Glutamatergic neuron (in vitro differentiated cells): ENCODE results near the gene SIRT5. TPM values are rescaled to one million over a fixed set of nuclear protein-coding genes. Genes with fewer than 3 reads are reported as not detected.

Experiments used
- DNase-seq: peaks from one replicate; pipeline ENCODE4 v3.0.0; 2022
- H3K27ac Mint-ChIP-seq: one replicate; pipeline ENCODE4 v1.8.0; 2020; ENCODE audit warnings: mild to moderate bottlenecking, mixed read lengths, inconsistent platforms; ENCODE audit not compliant: unreplicated experiment
- H3K27me3 Mint-ChIP-seq: one replicate; pipeline ENCODE4 v1.8.0; 2020; ENCODE audit warnings: mild to moderate bottlenecking, moderate library complexity, mixed read lengths, inconsistent platforms; ENCODE audit not compliant: unreplicated experiment
- H3K36me3 Mint-ChIP-seq: one replicate; pipeline ENCODE4 v1.8.0; 2020; ENCODE audit warnings: mild to moderate bottlenecking, mixed read lengths, inconsistent platforms; ENCODE audit not compliant: unreplicated experiment
- H3K4me1 Mint-ChIP-seq: one replicate; pipeline ENCODE4 v1.8.0; 2020; ENCODE audit warnings: mild to moderate bottlenecking, low read depth, mixed read lengths, inconsistent platforms; ENCODE audit not compliant: unreplicated experiment
- H3K4me3 Mint-ChIP-seq: one replicate; pipeline ENCODE4 v1.8.0; 2020; ENCODE audit warnings: mild to moderate bottlenecking, mixed read lengths, inconsistent platforms; ENCODE audit not compliant: unreplicated experiment
- H3K9me3 Mint-ChIP-seq: one replicate; pipeline ENCODE4 v1.8.0; 2020; ENCODE audit warnings: mild to moderate bottlenecking, moderate library complexity, mixed read lengths, inconsistent platforms; ENCODE audit not compliant: unreplicated experiment
- total RNA-seq: library from RNA; stranded (reverse); fragmentation: NEBNext Ultra II Directional; extraction: Animal tissue kit (Norgen Biotek cat#: 25700); gene quantifications from one replicate; pipeline ENCODE4 v1.2.1, GENCODE V29; 2021; ENCODE audit not compliant: unreplicated experiment
- TF ChIP-seq, protein P1 (sequence below): fragments of 200-600 bp; sonication (generic); IDR thresholded peaks from one replicate; pipeline ENCODE4 v1.5.0; 2021; ENCODE audit not compliant: partially characterized antibody, unreplicated experiment

The SIRT5 gene
- total RNA-seq, 1 donor from 2014 or later = 4.9 TPM

DNA sequence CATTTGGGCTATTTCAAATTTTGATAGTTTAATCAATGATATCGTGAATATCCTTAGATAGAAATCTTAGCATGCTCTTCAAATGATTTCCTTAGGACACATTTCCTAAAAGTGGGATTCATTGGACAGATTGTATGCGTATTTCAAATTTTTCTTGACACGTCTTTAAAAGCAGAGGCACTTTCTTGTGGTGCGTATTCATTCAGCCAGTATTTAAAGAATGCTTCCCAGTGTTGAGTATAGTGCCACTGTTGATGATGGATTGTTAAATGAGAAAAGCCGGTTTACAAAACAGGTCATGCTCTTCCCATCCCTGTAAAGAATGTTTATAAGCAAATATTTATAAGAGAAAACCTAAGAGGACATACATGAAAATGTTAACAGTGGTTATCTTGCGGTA lies 25.6 kb downstream of the SIRT5 start:
- DNase-seq = no peak
- H3K27ac Mint-ChIP-seq = no peak overlapping the region
- H3K4me3 Mint-ChIP-seq = no peak overlapping the region
- H3K9me3 Mint-ChIP-seq = no peaks in the 10 kb centered on the region
- H3K36me3 Mint-ChIP-seq = no peaks in the 10 kb centered on the region
- peaks cover 2% of the 10 kb centered on the region for H3K27me3 Mint-ChIP-seq
- H3K4me1 Mint-ChIP-seq = peaks cover 3% of the 10 kb centered on the region
- TF ChIP-seq, protein P1, sequence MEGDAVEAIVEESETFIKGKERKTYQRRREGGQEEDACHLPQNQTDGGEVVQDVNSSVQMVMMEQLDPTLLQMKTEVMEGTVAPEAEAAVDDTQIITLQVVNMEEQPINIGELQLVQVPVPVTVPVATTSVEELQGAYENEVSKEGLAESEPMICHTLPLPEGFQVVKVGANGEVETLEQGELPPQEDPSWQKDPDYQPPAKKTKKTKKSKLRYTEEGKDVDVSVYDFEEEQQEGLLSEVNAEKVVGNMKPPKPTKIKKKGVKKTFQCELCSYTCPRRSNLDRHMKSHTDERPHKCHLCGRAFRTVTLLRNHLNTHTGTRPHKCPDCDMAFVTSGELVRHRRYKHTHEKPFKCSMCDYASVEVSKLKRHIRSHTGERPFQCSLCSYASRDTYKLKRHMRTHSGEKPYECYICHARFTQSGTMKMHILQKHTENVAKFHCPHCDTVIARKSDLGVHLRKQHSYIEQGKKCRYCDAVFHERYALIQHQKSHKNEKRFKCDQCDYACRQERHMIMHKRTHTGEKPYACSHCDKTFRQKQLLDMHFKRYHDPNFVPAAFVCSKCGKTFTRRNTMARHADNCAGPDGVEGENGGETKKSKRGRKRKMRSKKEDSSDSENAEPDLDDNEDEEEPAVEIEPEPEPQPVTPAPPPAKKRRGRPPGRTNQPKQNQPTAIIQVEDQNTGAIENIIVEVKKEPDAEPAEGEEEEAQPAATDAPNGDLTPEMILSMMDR = no peak

DNA sequence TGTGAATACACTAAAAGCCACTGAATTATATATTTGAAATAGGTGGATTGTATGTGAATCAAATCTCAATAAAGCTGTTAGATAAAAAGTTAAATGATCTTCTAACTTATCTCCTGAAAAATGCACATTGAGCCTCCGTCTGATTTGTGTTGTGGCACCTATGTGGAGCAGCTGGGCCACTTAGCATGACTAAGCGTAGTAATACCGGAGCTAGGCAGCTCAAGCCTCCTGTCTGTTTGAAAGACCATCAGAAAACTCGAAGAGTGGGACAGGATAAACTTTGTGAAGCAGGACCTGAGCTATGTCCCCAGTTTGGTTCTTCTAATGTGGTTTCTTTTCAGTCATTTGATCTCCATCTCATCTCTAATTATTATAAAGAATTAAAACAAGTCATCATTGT lies 29.7 kb downstream of the SIRT5 start:
- DNase-seq = no peak
- no peaks in the 10 kb centered on the region for H3K4me1 Mint-ChIP-seq
- H3K27me3 Mint-ChIP-seq = peaks cover 2% of the 10 kb centered on the region
- no peaks in the 10 kb centered on the region for H3K36me3 Mint-ChIP-seq
- H3K4me3 Mint-ChIP-seq = no peak overlapping the region
- TF ChIP-seq, protein P1 = no peak
- no peak overlapping the region for H3K27ac Mint-ChIP-seq
- H3K9me3 Mint-ChIP-seq = no peaks in the 10 kb centered on the region

DNA sequence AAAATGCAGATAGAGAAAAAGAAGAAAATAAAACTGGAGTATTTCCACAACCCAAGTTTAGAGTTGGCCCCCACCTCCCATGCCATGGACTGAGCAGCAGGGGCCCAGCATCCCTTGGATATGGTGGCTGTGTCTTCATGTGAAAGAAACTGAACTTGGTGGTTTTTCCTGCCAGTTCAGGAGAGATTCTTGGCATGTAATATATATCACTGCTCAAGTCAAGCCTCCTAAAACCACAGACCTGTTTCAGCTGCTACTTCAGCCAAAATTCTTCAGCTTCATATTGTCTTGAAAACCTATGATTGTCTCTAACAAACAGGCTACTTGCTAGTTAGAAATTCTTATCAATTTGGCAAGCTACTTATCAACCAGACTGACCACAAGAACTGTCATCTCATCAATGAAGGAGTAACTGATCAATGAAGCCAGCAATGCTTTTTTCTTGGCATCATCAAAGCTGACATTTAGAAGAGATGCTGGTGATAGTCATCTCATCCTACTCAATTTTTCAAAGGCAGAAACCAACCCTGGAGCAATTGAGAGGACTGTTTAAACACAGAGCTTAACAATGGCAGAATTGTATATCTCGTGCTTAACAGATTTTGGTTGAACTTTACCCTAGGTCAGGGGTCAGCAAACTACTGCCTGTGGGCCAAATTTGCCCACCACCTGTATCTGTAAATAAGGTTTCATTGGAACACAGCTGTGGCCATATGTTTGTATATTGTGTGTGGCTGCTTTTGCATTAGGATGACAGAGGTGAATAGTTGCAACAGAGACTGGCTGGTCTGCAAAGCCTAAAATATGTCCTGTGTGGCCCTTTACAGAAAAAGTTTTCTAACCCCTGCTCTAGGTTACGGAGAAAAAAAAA lies 30.4 kb downstream of the SIRT5 start:
- H3K27ac Mint-ChIP-seq = no peak overlapping the region
- H3K27me3 Mint-ChIP-seq = peaks cover 2% of the 10 kb centered on the region
- no peak for DNase-seq
- no peaks in the 10 kb centered on the region for H3K36me3 Mint-ChIP-seq
- H3K9me3 Mint-ChIP-seq = no peaks in the 10 kb centered on the region
- no peaks in the 10 kb centered on the region for H3K4me1 Mint-ChIP-seq
- TF ChIP-seq, protein P1 = no peak
- H3K4me3 Mint-ChIP-seq = no peak overlapping the region

DNA sequence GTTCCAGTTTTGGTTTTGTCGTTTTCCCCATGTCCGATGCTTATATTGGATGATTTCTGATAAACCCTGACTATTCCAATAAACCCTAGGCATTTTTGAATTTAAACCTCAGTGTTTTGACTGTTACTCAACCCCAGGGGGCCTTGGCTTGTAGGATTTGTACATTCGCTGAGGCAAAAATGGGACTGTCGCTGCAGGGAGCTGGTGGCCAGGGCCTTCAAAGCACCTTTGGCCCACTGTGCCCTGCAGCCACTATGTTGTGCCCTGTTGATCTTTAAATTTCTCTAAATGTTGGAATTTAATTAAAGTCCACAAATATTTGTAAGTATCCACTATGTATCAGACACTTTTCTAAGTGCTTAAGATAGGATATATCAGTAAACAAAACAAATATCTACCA lies 31.2 kb downstream of the SIRT5 start:
- no peak overlapping the region for H3K27ac Mint-ChIP-seq
- no peak for DNase-seq
- TF ChIP-seq, protein P1 = no peak
- no peaks in the 10 kb centered on the region for H3K36me3 Mint-ChIP-seq
- no peaks in the 10 kb centered on the region for H3K9me3 Mint-ChIP-seq
- no peaks in the 10 kb centered on the region for H3K4me1 Mint-ChIP-seq
- H3K4me3 Mint-ChIP-seq = no peak overlapping the region
- H3K27me3 Mint-ChIP-seq = peaks cover 2% of the 10 kb centered on the region

DNA sequence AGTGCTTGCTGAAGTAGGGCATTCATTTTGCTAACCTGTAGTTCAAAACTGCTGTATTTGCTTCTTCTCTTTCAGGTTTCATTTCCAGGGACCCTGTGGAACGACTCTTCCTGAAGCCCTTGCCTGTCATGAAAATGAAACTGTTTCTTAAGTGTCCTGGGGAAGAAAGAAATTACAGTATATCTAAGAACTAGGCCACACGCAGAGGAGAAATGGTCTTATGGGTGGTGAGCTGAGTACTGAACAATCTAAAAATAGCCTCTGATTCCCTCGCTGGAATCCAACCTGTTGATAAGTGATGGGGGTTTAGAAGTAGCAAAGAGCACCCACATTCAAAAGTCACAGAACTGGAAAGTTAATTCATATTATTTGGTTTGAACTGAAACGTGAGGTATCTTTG lies 37.3 kb downstream of the SIRT5 start:
- no peak overlapping the region for H3K4me3 Mint-ChIP-seq
- peak overlapping the region; percentile 31 for H3K27ac Mint-ChIP-seq
- no peaks in the 10 kb centered on the region for H3K27me3 Mint-ChIP-seq
- TF ChIP-seq, protein P1 = no peak
- H3K4me1 Mint-ChIP-seq = peaks cover 6% of the 10 kb centered on the region
- no peak for DNase-seq
- H3K9me3 Mint-ChIP-seq = peaks cover 13% of the 10 kb centered on the region
- no peaks in the 10 kb centered on the region for H3K36me3 Mint-ChIP-seq
